Glutamatergic neuron (in vitro differentiated cells): ENCODE results near the gene NEK1. TPM values are rescaled to one million over a fixed set of nuclear protein-coding genes. Genes with fewer than 3 reads are reported as not detected.
"Not testable (repeated sequence)": the region's sequence is repeated elsewhere in the genome, so short reads cannot be mapped to it uniquely, and the experiment has no call there.

Source experiments
- DNase-seq: peaks from one replicate; pipeline ENCODE4 v3.0.0; 2022
- H3K27ac Mint-ChIP-seq: one replicate; pipeline ENCODE4 v1.8.0; 2020; ENCODE audit warnings: mild to moderate bottlenecking, mixed read lengths, inconsistent platforms; ENCODE audit not compliant: unreplicated experiment
- H3K27me3 Mint-ChIP-seq: one replicate; pipeline ENCODE4 v1.8.0; 2020; ENCODE audit warnings: mild to moderate bottlenecking, moderate library complexity, mixed read lengths, inconsistent platforms; ENCODE audit not compliant: unreplicated experiment
- H3K36me3 Mint-ChIP-seq: one replicate; pipeline ENCODE4 v1.8.0; 2020; ENCODE audit warnings: mild to moderate bottlenecking, mixed read lengths, inconsistent platforms; ENCODE audit not compliant: unreplicated experiment
- H3K4me1 Mint-ChIP-seq: one replicate; pipeline ENCODE4 v1.8.0; 2020; ENCODE audit warnings: mild to moderate bottlenecking, low read depth, mixed read lengths, inconsistent platforms; ENCODE audit not compliant: unreplicated experiment
- H3K4me3 Mint-ChIP-seq: one replicate; pipeline ENCODE4 v1.8.0; 2020; ENCODE audit warnings: mild to moderate bottlenecking, mixed read lengths, inconsistent platforms; ENCODE audit not compliant: unreplicated experiment
- H3K9me3 Mint-ChIP-seq: one replicate; pipeline ENCODE4 v1.8.0; 2020; ENCODE audit warnings: mild to moderate bottlenecking, moderate library complexity, mixed read lengths, inconsistent platforms; ENCODE audit not compliant: unreplicated experiment
- CTCF ChIP-seq: fragments of 200-600 bp; sonication (generic); IDR thresholded peaks from one replicate; pipeline ENCODE4 v1.5.0; 2021; ENCODE audit not compliant: partially characterized antibody, unreplicated experiment
- total RNA-seq: library from RNA; stranded (reverse); fragmentation: NEBNext Ultra II Directional; extraction: Animal tissue kit (Norgen Biotek cat#: 25700); gene quantifications from one replicate; pipeline ENCODE4 v1.2.1, GENCODE V29; 2021; ENCODE audit not compliant: unreplicated experiment

NEK1 gene
- total RNA-seq, 1 donor from 2014 or later = 23.2 TPM

GRCh38 chr4:169437299-169438047 is 174.9 kb downstream of the NEK1 start:
- Mint-ChIP-seq H3K4me1 (peaks cover 4% of the 10 kb centered on the region), H3K36me3 (peaks cover 3% of the 10 kb centered on the region), H3K4me3 (no peak overlapping the region), H3K27me3 (peaks cover 2% of the 10 kb centered on the region), H3K9me3 (no peaks in the 10 kb centered on the region), H3K27ac (no peak overlapping the region)
- no peak for DNase-seq
- TF ChIP-seq CTCF = no peak

- Mint-ChIP-seq H3K27ac (no peak overlapping the region), H3K9me3 (no peaks in the 10 kb centered on the region), H3K27me3 (peaks cover 2% of the 10 kb centered on the region), H3K36me3 (no peaks in the 10 kb centered on the region), H3K4me3 (no peak overlapping the region), H3K4me1 (peaks cover 4% of the 10 kb centered on the region)
- TF ChIP-seq CTCF = no peak
- no peak for DNase-seq
These were observed 175.6 kb downstream of the NEK1 start for GRCh38 chr4:169436734-169437133.

GRCh38 chr4:169428376-169428775 is 184.0 kb downstream of the NEK1 start:
- H3K27me3 Mint-ChIP-seq = no peaks in the 10 kb centered on the region
- H3K4me3 Mint-ChIP-seq = no peak overlapping the region
- H3K4me1 Mint-ChIP-seq = no peaks in the 10 kb centered on the region
- no peaks in the 10 kb centered on the region for H3K9me3 Mint-ChIP-seq
- no peak for DNase-seq
- no peak for TF ChIP-seq CTCF
- H3K27ac Mint-ChIP-seq = no peak overlapping the region
- peaks cover 3% of the 10 kb centered on the region for H3K36me3 Mint-ChIP-seq

- not testable (repeated sequence) for H3K36me3 Mint-ChIP-seq, H3K4me1 Mint-ChIP-seq, H3K9me3 Mint-ChIP-seq, DNase-seq, H3K4me3 Mint-ChIP-seq, H3K27me3 Mint-ChIP-seq, H3K27ac Mint-ChIP-seq
These were observed 184.7 kb downstream of the NEK1 start for GRCh38 chr4:169427727-169428126.

- peaks cover 2% of the 10 kb centered on the region for H3K27me3 Mint-ChIP-seq
- H3K36me3 Mint-ChIP-seq = peaks cover 3% of the 10 kb centered on the region
These were observed 192.1 kb downstream of the NEK1 start for GRCh38 chr4:169420291-169420690.

More at GRCh38 chr4:169420291-169420690, 192.1 kb downstream of the NEK1 start:
- Mint-ChIP-seq H3K4me3 (no peak overlapping the region), H3K4me1 (no peaks in the 10 kb centered on the region), H3K9me3 (no peaks in the 10 kb centered on the region), H3K27ac (no peak overlapping the region)
- DNase-seq = no peak
- no peak for TF ChIP-seq CTCF
